ENCODE data around the gene HOMER2. TPM values are rescaled to one million over a fixed set of nuclear protein-coding genes. Genes with fewer than 3 reads are reported as not detected.

HOMER2 gene
- total and polyA plus RNA-seq, 8 donors = 2.9 to 144 (median 70.7) TPM

GRCh38 chr15:82812994-82813393 is 139.5 kb downstream of the HOMER2 start:
- 75 to 83% (median 81%) methylated on average over 4 of the region's 4 CpGs for WGBS, 5 donors
- Histone ChIP-seq H3K27me3 (no peaks in the 10 kb centered on the region), H3K4me1 (peaks cover 12 to 51% (median 32%) of the 10 kb centered on the region in 4 donors), H3K4me3 (no peak overlapping the region), H3K9me3 (no peaks in the 10 kb centered on the region), H3K27ac (no peak overlapping the region), H3K36me3 (peaks cover 28 to 53% (median 51%) of the 10 kb centered on the region in 4 donors)
- no peak for DNase-seq
- intact Hi-C loops (cut with DNase I; ENCODE audit: low total_unique reads) = no loop called here
- no peak for TF ChIP-seq EP300 (IDR thresholded peaks at IDR 0.05)
- no peak for TF ChIP-seq CTCF (IDR thresholded peaks at IDR 0.05)
- no peak for TF ChIP-seq POLR2AphosphoS5 (IDR thresholded peaks at IDR 0.05)
- no peak for TF ChIP-seq POLR2A (IDR thresholded peaks at IDR 0.05)

GRCh38 chr15:82810890-82811426 is 141.6 kb downstream of the HOMER2 start:
- intact Hi-C loops (cut with DNase I; ENCODE audit: low total_unique reads) = no loop called here
- H3K27ac ChIP-seq = peak overlapping the region in 4 of 5 donors; percentile 99 to 100 (median 100)
- no peaks in the 10 kb centered on the region for H3K27me3 ChIP-seq
- peaks cover 9 to 33% (median 30%) of the 10 kb centered on the region in 4 donors for H3K36me3 ChIP-seq
- TF ChIP-seq POLR2A (IDR thresholded peaks at IDR 0.05) (no peak), CTCF (IDR thresholded peaks at IDR 0.05) (no peak), POLR2AphosphoS5 (IDR thresholded peaks at IDR 0.05) (no peak), EP300 (IDR thresholded peaks at IDR 0.05) (no peak)
- peak in 1 of 2 donors; percentile 44 for DNase-seq
- 1 to 2% (median 1%) methylated on average over 6 of the region's 6 CpGs for WGBS, 5 donors
- H3K4me1 ChIP-seq = peaks cover 12 to 49% (median 28%) of the 10 kb centered on the region in 4 donors
- H3K9me3 ChIP-seq = no peaks in the 10 kb centered on the region
- peak overlapping the region; percentile 85 to 96 (median 90) for H3K4me3 ChIP-seq

- Histone ChIP-seq H3K27me3 (no peaks in the 10 kb centered on the region), H3K9me3 (no peaks in the 10 kb centered on the region), H3K36me3 (peaks cover 7 to 26% (median 23%) of the 10 kb centered on the region in 4 donors), H3K4me1 (peaks cover 12 to 42% (median 26%) of the 10 kb centered on the region in 4 donors), H3K4me3 (peak overlapping the region; percentile 85 to 96 (median 90)), H3K27ac (peak overlapping the region; percentile 99 to 100 (median 100))
- peak; percentile 58 to 79 for DNase-seq
- WGBS, 5 donors = 0 to 1% (median 0%) methylated on average over 30 to 81 of the region's 81 CpGs
- peak in 1 of 7 experiments; percentile 2 for TF ChIP-seq CTCF (IDR thresholded peaks at IDR 0.05)
- no peak for TF ChIP-seq EP300 (IDR thresholded peaks at IDR 0.05)
- TF ChIP-seq POLR2AphosphoS5 (IDR thresholded peaks at IDR 0.05) = peak in 1 of 3 donors; percentile 9
- intact Hi-C loops (cut with DNase I; ENCODE audit: low total_unique reads) = no loop called here
Measured at GRCh38 chr15:82810061-82810889, 142.2 kb downstream of the HOMER2 start.

- Histone ChIP-seq H3K27ac (peak within 1 kb of the TSS; percentile 99 to 100 (median 100)), H3K9me3 (no peaks in the 10 kb centered on the region), H3K36me3 (peaks cover 7 to 18% (median 15%) of the 10 kb centered on the region in 4 donors), H3K4me3 (peak within 1 kb of the TSS; percentile 85 to 96 (median 90)), H3K4me1 (peaks cover 12 to 39% (median 26%) of the 10 kb centered on the region in 4 donors), H3K27me3 (no peaks in the 10 kb centered on the region)
- TF ChIP-seq POLR2A (IDR thresholded peaks at IDR 0.05) (peak in 2 of 4 donors; percentile 93 to 95), CTCF (IDR thresholded peaks at IDR 0.05) (peak in 1 of 7 experiments; percentile 13), EP300 (IDR thresholded peaks at IDR 0.05) (no peak), POLR2AphosphoS5 (IDR thresholded peaks at IDR 0.05) (peak; percentile 91 to 98 (median 97))
- WGBS, 5 donors = 0 to 1% (median 0%) methylated on average over 17 to 67 of the region's 67 CpGs
- peak; percentile 99 for DNase-seq
- intact Hi-C loops (cut with DNase I; ENCODE audit: low total_unique reads) = no loop called here
Measured at GRCh38 chr15:82809308-82810060, 143.0 kb downstream of the HOMER2 start, which contains the start of gene WHAMM. WHAMM (plus strand) TSS chr15:82809628; CDS start chr15:82809727, 99 bp downstream.

Data from stomach (tissue), 9 donors.